ENCODE measurements around the gene KCND3. TPM values are rescaled to one million over a fixed set of nuclear protein-coding genes. Genes with fewer than 3 reads are reported as not detected.

Gene KCND3
- total RNA-seq, 1 donor from 2014 or later = 0.43 TPM

- peaks cover 12% of the 10 kb centered on the region for H3K4me1 Mint-ChIP-seq (ENCODE audit: low read depth, unreplicated experiment)
- H3K9me3 Mint-ChIP-seq (ENCODE audit: unreplicated experiment) = no peaks in the 10 kb centered on the region
- H3K9ac ChIP-seq (ENCODE audit: low read length) = no peak overlapping the region
- H3K4me3 Mint-ChIP-seq (ENCODE audit: unreplicated experiment) = no peak overlapping the region
- H3K36me3 Mint-ChIP-seq (ENCODE audit: low read depth, unreplicated experiment) = peaks cover 7% of the 10 kb centered on the region
- no peak overlapping the region for H3K27ac ChIP-seq (ENCODE audit: low read depth, low read length)
- no peak for DNase-seq (ENCODE audit: low read depth)
- no peaks in the 10 kb centered on the region for H3K9me3 ChIP-seq (ENCODE audit: insufficient read depth, low read depth, low read length)
- H2AFZ ChIP-seq (ENCODE audit: low read depth, low read length) = no peak overlapping the region
- FAIRE-seq = no peak
- peaks cover 40% of the 10 kb centered on the region for H3K4me1 ChIP-seq (ENCODE audit: insufficient read depth, low read length)
- H3K27me3 Mint-ChIP-seq (ENCODE audit: low read depth, unreplicated experiment) = peaks cover 4% of the 10 kb centered on the region
- no peaks in the 10 kb centered on the region for H3K36me3 ChIP-seq (ENCODE audit: insufficient read depth, low read length)
- H3K27ac Mint-ChIP-seq (ENCODE audit: unreplicated experiment) = no peak overlapping the region
- no peak overlapping the region for H3K4me3 ChIP-seq (ENCODE audit: insufficient read depth, low read depth, low read length)
- no peak for TF ChIP-seq EZH2 (IDR thresholded peaks at IDR 0.05; ENCODE audit: insufficient read depth, low read length)
- no peak for TF ChIP-seq CTCF (IDR thresholded peaks at IDR 0.05; ENCODE audit: insufficient read depth, low read depth, low read length)
- peak overlapping the region; percentile 96 for H3K4me2 ChIP-seq (ENCODE audit: low read length)
- no peaks in the 10 kb centered on the region for H3K27me3 ChIP-seq (ENCODE audit: insufficient read depth, low read length)
- peaks cover 16% of the 10 kb centered on the region for H4K20me1 ChIP-seq (ENCODE audit: insufficient read depth, low read length)
- no peaks in the 10 kb centered on the region for H3K79me2 ChIP-seq (ENCODE audit: insufficient read depth, low read length)
These were observed 252.8 kb downstream of the KCND3 start for GRCh38 chr1:111736548-111737215.

GRCh38 chr1:111735858-111736544 lies 253.5 kb downstream of the KCND3 start:
- Histone ChIP-seq H3K36me3 (ENCODE audit: insufficient read depth, low read length) (no peaks in the 10 kb centered on the region), H3K79me2 (ENCODE audit: insufficient read depth, low read length) (no peaks in the 10 kb centered on the region), H3K4me1 (ENCODE audit: insufficient read depth, low read length) (peaks cover 40% of the 10 kb centered on the region), H3K27me3 (ENCODE audit: insufficient read depth, low read length) (no peaks in the 10 kb centered on the region), H3K4me2 (ENCODE audit: low read length) (no peak overlapping the region), H3K9me3 (ENCODE audit: insufficient read depth, low read depth, low read length) (no peaks in the 10 kb centered on the region), H4K20me1 (ENCODE audit: insufficient read depth, low read length) (peaks cover 16% of the 10 kb centered on the region), H3K4me3 (ENCODE audit: insufficient read depth, low read depth, low read length) (no peak overlapping the region), H2AFZ (ENCODE audit: low read depth, low read length) (no peak overlapping the region), H3K27ac (ENCODE audit: low read depth, low read length) (no peak overlapping the region), H3K9ac (ENCODE audit: low read length) (no peak overlapping the region)
- Mint-ChIP-seq H3K36me3 (ENCODE audit: low read depth, unreplicated experiment) (peaks cover 7% of the 10 kb centered on the region), H3K27ac (ENCODE audit: unreplicated experiment) (no peak overlapping the region), H3K4me3 (ENCODE audit: unreplicated experiment) (no peak overlapping the region), H3K27me3 (ENCODE audit: low read depth, unreplicated experiment) (peaks cover 2% of the 10 kb centered on the region), H3K9me3 (ENCODE audit: unreplicated experiment) (no peaks in the 10 kb centered on the region), H3K4me1 (ENCODE audit: low read depth, unreplicated experiment) (peaks cover 12% of the 10 kb centered on the region)
- DNase-seq (ENCODE audit: low read depth) (no peak), FAIRE-seq (no peak)
- TF ChIP-seq EZH2 (IDR thresholded peaks at IDR 0.05; ENCODE audit: insufficient read depth, low read length) = no peak
- TF ChIP-seq CTCF (IDR thresholded peaks at IDR 0.05; ENCODE audit: insufficient read depth, low read depth, low read length) = no peak

DNA sequence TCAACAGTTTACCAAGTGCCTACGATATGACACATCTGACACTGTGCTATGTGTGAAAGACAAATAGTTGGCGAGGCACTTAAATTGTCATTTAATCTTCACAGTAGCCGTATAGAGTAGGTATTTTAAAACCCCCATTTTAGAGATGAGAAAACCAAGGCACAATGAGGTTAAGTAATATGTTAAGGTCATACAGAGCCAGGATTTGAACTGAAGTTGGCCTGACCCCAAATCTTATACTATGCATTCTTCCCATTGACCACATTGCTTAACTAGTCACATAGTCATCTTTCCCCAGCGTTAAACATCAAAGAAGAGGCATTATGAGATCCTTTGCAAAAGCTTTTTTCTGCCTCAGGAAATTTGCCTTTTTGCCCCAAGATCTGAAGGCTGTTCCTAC lies 254.1 kb downstream of the KCND3 start:
- peaks cover 8% of the 10 kb centered on the region for H3K36me3 Mint-ChIP-seq (ENCODE audit: low read depth, unreplicated experiment)
- TF ChIP-seq CTCF (IDR thresholded peaks at IDR 0.05; ENCODE audit: insufficient read depth, low read depth, low read length) (no peak), EZH2 (IDR thresholded peaks at IDR 0.05; ENCODE audit: insufficient read depth, low read length) (no peak)
- peaks cover 38% of the 10 kb centered on the region for H3K4me1 ChIP-seq (ENCODE audit: insufficient read depth, low read length)

More for the DNA sequence above, 254.1 kb downstream of the KCND3 start:
- Histone ChIP-seq H3K9ac (ENCODE audit: low read length) (no peak overlapping the region), H3K9me3 (ENCODE audit: insufficient read depth, low read depth, low read length) (no peaks in the 10 kb centered on the region), H3K27ac (ENCODE audit: low read depth, low read length) (no peak overlapping the region), H3K36me3 (ENCODE audit: insufficient read depth, low read length) (no peaks in the 10 kb centered on the region), H3K27me3 (ENCODE audit: insufficient read depth, low read length) (no peaks in the 10 kb centered on the region), H4K20me1 (ENCODE audit: insufficient read depth, low read length) (peaks cover 19% of the 10 kb centered on the region), H3K79me2 (ENCODE audit: insufficient read depth, low read length) (no peaks in the 10 kb centered on the region), H2AFZ (ENCODE audit: low read depth, low read length) (no peak overlapping the region), H3K4me3 (ENCODE audit: insufficient read depth, low read depth, low read length) (no peak overlapping the region), H3K4me2 (ENCODE audit: low read length) (no peak overlapping the region)
- Mint-ChIP-seq H3K27me3 (ENCODE audit: low read depth, unreplicated experiment) (peaks cover 2% of the 10 kb centered on the region), H3K9me3 (ENCODE audit: unreplicated experiment) (no peaks in the 10 kb centered on the region), H3K4me3 (ENCODE audit: unreplicated experiment) (no peak overlapping the region), H3K27ac (ENCODE audit: unreplicated experiment) (no peak overlapping the region), H3K4me1 (ENCODE audit: low read depth, unreplicated experiment) (peaks cover 14% of the 10 kb centered on the region)
- DNase-seq (ENCODE audit: low read depth) = no peak
- FAIRE-seq = no peak

Data from astrocyte (in vitro differentiated cells and primary cell).